Mucosa of descending colon (tissue), 3 donors: Measurements from ENCODE around the gene RNF34. TPM values are rescaled to one million over a fixed set of nuclear protein-coding genes. Genes with fewer than 3 reads are reported as not detected.
A peak's percentile ranks its signal among the peaks of the same experiment; 100 is the strongest.

Experiments used
- ATAC-seq: fragments of 200-7000 bp; cut with Tn5 transposase; one replicate; pipeline ENCODE4 v1.9.1; 2020; ENCODE audit warnings: mild to moderate bottlenecking, moderate library complexity
- DNase-seq, 3 donors: peaks; one replicate each; pipeline ENCODE4 v3.0.0-alpha.2; 2020
- H3K36me3 ChIP-seq: fragments of 200-600 bp; one replicate; pipeline ENCODE4 v1.8.0; 2021; ENCODE audit warnings: low read depth, mild to moderate bottlenecking
- H3K4me1 ChIP-seq: fragments of 200-600 bp; one replicate; pipeline ENCODE4 v1.8.0; 2021; ENCODE audit warnings: low read depth, mild to moderate bottlenecking
- H3K4me3 ChIP-seq: fragments of 200-600 bp; one replicate; pipeline ENCODE4 v1.8.0; 2021; ENCODE audit warnings: mild to moderate bottlenecking
- H3K9me3 ChIP-seq: fragments of 200-600 bp; one replicate; pipeline ENCODE4 v1.8.0; 2021; ENCODE audit warnings: mild to moderate bottlenecking
- CTCF ChIP-seq: fragments of 200-600 bp; IDR thresholded peaks from one replicate; pipeline ENCODE4 v1.8.0; 2022; ENCODE audit warnings: antibody characterized with exemption, mild to moderate bottlenecking
- intact Hi-C, 2 donors: fragments of 100-400 bp; cut with DNase I in 1 of 2; cut with micrococcal nuclease in 1 of 2; formaldehyde crosslinking; loops; one replicate each; pipeline versions ENCODE4 v1.11.0 to v1.11.1; 2022; cut with DNase I, micrococcal nuclease
- total RNA-seq, 3 donors: library from RNA; stranded (reverse); fragmentation: NEBNext Ultra II Directional in 2 of 3; extraction: Animal tissue kit (Norgen Biotek cat#: 25700) in 2 of 3; gene quantifications; one replicate each; pipeline versions ENCODE4 v1.2.1 to v1.2.4, GENCODE V29; 2021 to 2023
- donor health status: DM: no; HTN: no; CAD: no; lungs with moderate emphysema.
- donor health status: DM: no; HTN: no; CAD: no.
- donor health status: DM: no; HTN: yes; CAD: no.

Gene RNF34
- total RNA-seq, 3 donors from 2014 or later: 44.4 to 50.8 (median 46.8) TPM

- no peaks in the 10 kb centered on the region for H3K9me3 ChIP-seq
- no peaks in the 10 kb centered on the region for H3K36me3 ChIP-seq
- no peak for TF ChIP-seq CTCF
- peaks cover 14% of the 10 kb centered on the region for H3K4me1 ChIP-seq
- intact Hi-C loops: no loop called here
- no peak overlapping the region for H3K4me3 ChIP-seq
- DNase-seq: no peak
- ATAC-seq: no peak
Observed at GRCh38 chr12:121397521-121397920, 2.4 kb upstream of the RNF34 start.

- no peak overlapping the region for H3K4me3 ChIP-seq
- H3K4me1 ChIP-seq: peaks cover 14% of the 10 kb centered on the region
- H3K36me3 ChIP-seq: no peaks in the 10 kb centered on the region
- TF ChIP-seq CTCF: no peak
- no peaks in the 10 kb centered on the region for H3K9me3 ChIP-seq
- intact Hi-C loops: no loop called here
- ATAC-seq: no peak
- DNase-seq: no peak
Observed at GRCh38 chr12:121398355-121398754, 1.6 kb upstream of the RNF34 start.

GRCh38 chr12:121400332-121401139, 618 bp downstream of the RNF34 start:
- H3K4me1 ChIP-seq: peaks cover 14% of the 10 kb centered on the region
- peak; percentile 66 for ATAC-seq
- no peak for TF ChIP-seq CTCF
- H3K4me3 ChIP-seq: peak overlapping the region; percentile 82
- no peaks in the 10 kb centered on the region for H3K9me3 ChIP-seq
- peak; percentile 44 to 70 (median 69) for DNase-seq
- no peaks in the 10 kb centered on the region for H3K36me3 ChIP-seq
- intact Hi-C loops: no loop called here

GRCh38 chr12:121403721-121404120, 3.8 kb downstream of the RNF34 start:
- Histone ChIP-seq H3K9me3 (no peaks in the 10 kb centered on the region), H3K4me1 (peaks cover 14% of the 10 kb centered on the region), H3K36me3 (no peaks in the 10 kb centered on the region), H3K4me3 (no peak overlapping the region)
- TF ChIP-seq CTCF: no peak
- intact Hi-C loops: no loop called here
- no peak for DNase-seq
- no peak for ATAC-seq

- intact Hi-C loops: no loop called here
- peak in 1 of 3 donors; percentile 34 for DNase-seq
Observed at GRCh38 chr12:121404734-121405133, 4.8 kb downstream of the RNF34 start.

More at GRCh38 chr12:121404734-121405133, 4.8 kb downstream of the RNF34 start:
- no peak overlapping the region for H3K4me3 ChIP-seq
- no peaks in the 10 kb centered on the region for H3K36me3 ChIP-seq
- ATAC-seq: no peak
- no peaks in the 10 kb centered on the region for H3K9me3 ChIP-seq
- H3K4me1 ChIP-seq: peaks cover 14% of the 10 kb centered on the region
- no peak for TF ChIP-seq CTCF
